HS-27A (cell line): ENCODE results near the gene GRID1.

Experiments used
- DNase-seq: peaks from one replicate; pipeline ENCODE4 v3.0.0-alpha.2; 2012; ENCODE audit warnings: low read depth, missing footprints

Gene GRID1

GRCh38 chr10:85922356-85923129 lies 444.1 kb downstream of the GRID1 start:
- DNase-seq: no peak

DNA sequence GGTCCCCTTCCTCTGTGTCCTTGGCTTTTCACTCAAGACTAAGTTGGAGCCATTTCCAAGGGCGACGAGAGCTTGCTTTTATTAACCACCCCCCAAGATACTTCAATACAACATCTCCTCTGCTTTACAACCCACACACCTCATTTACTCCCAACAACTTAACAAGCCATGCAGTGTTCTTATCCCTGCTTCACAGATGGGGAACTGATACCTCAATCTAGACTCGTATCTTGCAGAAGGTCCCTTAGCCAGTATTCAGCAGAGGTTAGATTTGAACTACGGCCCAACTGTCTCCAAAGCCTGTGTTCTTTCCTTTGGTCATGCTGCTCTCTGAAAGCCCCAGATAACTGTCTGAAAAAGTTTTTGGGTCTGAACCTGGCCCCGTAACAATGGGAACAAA lies 444.8 kb downstream of the GRID1 start:
- DNase-seq: no peak

GRCh38 chr10:85920311-85920710 lies 446.3 kb downstream of the GRID1 start:
- DNase-seq: no peak

- DNase-seq: no peak
Measured at GRCh38 chr10:85919491-85920021, 447.0 kb downstream of the GRID1 start.

DNA sequence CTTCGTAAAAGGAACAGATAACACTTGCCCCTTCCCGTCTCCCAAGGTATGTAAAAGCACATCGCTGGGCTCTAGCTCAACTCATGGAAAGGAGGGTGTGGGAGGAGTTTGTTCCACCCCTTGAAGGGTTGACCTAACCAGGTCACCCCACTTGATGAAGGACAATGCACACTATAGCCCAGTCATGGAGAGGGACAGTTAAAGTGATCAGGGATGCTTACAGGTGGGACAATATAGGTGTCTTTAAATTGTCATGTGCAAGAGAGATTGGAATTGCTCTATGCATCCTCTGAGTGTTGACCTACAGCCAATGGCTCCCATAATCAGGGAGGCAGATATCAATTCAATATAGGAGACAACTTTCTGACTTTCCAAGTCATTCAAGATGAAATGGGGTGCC lies 448.2 kb downstream of the GRID1 start:
- DNase-seq: no peak

- DNase-seq: no peak
Measured at GRCh38 chr10:85917601-85918000, 449.0 kb downstream of the GRID1 start.

GRCh38 chr10:85916994-85917573 lies 449.5 kb downstream of the GRID1 start:
- DNase-seq: no peak

- no peak for DNase-seq
Measured at GRCh38 chr10:85916286-85916685, 450.3 kb downstream of the GRID1 start.

- no peak for DNase-seq
Measured at GRCh38 chr10:85915245-85915846, 451.2 kb downstream of the GRID1 start.

- DNase-seq: no peak
Measured at GRCh38 chr10:85914720-85915119, 451.9 kb downstream of the GRID1 start.

- DNase-seq: no peak
Measured at GRCh38 chr10:85908462-85908861, 458.1 kb downstream of the GRID1 start.

DNA sequence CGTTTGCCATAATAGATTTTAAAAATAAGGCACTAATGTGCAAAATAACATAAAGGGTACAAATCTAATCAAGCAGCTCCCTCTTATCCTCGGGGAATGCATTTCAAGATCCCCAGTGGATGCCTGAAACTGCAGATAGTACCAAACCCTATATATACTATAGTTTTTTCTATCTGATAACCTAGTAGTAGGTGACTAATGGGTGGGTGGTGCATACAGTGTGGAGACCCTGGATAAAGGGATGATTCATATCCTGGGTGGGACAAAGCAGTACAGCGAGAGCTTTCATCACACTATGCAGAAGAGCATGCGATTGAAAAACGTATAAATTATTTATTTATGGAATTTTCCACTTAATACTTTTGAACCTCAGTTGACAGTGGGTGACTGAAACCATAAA lies 464.5 kb downstream of the GRID1 start:
- DNase-seq: no peak

DNA sequence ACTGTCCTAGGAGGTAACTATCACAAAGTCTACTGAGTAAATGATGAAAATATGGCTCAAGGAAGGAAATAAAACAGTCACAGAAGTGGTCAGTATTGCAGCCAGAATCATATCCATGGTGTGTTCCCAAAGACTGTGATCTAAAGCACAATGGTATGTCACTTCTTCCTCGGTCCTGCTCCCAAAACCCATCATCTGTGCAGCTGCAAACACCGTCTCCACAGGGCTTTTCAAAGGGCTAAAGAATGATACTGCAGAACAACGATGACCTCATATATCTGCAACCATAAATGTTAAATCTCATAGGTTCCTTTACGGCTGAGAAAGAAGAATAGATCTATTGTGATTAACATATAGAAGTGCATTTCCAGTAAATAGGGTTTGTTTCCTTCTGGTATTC lies 465.0 kb downstream of the GRID1 start:
- DNase-seq: no peak

DNA sequence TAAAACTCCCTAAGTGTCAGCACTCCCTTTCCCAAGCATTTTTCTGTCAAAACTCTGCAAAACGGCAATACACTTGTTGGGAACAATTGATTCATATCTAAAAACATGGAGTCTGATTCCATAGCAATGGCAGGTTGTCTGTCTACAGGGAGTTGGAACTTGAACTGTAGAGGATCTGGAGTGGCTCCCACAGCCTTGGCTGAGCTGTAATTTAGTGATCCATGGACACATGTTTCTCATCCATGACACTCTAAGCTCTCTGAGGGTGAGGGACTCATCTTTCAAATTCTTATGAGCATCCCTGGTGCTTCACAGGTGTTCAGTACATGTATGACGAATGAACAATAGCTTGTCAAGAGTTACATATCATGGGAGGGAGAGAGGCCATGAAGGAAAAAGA lies 466.1 kb downstream of the GRID1 start:
- DNase-seq: no peak

DNA sequence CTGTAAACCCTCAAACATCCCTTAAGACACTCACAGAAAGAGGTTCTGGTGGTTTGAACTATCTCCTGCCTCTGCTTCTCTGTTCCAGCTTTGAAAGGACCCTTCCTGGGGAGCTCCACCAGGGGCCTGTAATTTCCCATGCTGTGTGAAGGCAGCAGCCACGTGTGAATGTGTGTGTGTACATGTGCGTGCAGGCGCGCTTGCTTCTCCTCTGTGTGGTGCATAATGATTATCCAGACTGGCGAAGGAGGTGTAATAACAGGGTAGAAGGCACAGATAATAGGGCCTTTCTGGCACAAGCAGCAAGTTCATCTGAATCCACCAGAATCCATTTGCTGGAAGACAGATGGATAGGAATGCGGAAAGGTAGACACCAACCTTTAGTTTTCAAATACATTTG lies 466.5 kb downstream of the GRID1 start:
- no peak for DNase-seq

DNA sequence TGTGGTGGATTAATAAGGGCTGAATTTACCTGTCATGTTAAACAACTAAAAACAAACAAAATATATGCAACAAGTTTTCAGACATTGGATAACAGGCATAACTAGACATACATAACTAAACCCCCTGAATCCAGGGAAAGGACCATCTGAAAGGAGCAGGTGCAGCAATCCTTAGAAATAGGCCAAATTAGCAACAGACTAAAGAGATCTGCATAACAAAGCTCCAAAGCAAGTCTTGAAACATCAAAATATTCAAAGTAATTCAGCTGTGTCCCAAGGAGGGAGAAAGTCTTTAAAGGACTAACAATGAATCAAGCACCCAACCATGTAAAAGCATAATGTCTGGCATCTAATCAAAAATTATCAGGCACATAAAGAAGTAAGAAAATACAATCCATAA lies 475.1 kb downstream of the GRID1 start:
- DNase-seq: no peak

- DNase-seq: no peak
Measured at GRCh38 chr10:85888559-85888958, 478.0 kb downstream of the GRID1 start.

DNA sequence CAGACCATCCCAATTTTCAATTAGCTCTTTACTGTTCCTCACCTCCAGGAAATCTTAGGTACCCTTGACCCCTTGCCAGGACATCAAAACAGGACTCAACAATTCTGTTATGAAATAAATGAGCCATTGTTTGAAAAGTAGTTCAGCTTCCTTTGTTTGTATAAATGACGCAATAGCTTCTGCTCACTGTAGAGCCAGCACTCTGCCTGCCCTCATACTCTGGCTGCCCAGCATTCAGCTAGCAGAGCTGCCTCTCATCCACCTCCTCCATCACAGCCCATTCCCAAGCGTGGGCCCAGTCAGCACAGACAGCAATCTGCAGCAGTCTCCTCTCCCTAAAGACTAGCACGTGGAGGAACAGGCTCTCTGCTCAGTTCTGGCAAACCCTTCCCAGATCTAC lies 478.6 kb downstream of the GRID1 start:
- no peak for DNase-seq

DNA sequence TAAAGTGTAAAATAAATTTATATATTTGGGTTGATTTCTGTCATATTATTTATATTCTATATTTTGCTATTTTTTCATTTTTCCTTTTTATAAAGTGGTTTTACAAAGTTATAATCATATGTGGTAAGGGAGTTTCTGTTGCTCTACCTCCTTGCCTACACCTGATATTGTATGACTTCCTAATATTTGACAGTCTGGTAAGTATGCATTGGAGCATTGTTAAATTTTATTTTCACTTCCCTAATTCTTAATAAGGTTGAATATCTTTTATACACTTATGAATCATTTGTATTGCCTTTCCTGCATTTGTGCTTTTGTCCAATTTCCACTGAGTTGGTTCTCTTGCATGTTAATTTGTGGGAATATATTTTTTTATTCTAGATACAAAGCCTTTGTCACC lies 492.4 kb downstream of the GRID1 start:
- no peak for DNase-seq

DNA sequence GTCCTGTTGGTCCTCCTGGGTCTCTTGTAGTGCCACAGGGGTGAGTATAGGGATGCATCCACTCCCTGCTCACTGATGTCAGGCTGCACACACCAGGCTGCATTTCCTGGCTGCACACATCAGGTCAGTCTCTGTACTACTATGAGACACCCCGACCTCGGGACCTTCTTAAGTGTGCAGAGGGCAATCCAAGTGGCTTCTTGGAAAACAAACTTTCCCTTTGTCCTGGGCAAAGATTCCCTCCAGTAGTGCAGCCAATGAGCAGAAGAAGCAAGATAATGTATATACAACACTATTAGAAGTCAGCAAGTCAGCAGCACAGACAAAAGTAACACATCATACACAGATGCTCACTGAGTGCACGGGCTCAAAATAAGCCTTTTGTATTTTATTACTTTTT lies 493.5 kb downstream of the GRID1 start:
- DNase-seq: no peak

DNA sequence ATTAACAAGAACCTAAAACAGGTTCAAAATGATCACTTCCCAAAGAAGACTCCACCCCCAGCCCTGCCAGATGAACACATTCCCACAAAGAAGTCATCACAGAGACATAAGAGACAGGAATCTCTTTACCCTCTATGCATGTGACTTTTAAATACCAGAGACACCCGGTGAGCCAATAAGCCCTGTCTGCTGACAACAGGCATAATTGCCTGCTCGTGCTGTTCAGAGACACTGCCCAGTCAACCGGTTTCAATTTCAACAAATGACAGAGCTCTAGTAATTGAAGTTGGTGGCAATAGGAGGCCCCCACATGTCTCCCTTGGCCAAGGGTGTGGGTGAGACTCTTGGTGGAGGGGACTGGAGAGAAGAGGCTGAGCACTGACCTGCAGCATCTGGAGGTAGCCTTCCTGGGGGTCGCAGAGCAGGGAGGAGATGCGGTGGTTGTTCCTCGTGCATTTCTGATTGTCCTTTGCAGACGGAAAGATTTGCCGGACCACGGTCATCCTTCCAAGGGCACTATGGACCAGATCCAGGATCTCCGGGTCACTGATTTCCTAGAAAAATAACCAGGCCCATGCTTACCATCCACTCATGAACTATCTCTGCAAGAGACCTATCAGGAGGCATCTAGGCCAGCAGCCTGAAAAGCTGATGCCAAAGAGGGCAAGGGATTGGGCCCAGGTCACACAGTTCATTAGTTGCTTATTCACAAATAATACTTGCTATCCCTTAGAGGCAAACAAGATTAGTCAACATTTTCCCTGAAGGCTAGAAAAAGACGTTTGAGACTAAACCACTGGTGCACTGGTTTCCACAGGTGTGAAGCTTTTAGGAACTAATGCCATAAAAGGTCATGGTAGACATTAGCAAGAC lies 497.7 kb downstream of the GRID1 start:
- DNase-seq: no peak

DNA sequence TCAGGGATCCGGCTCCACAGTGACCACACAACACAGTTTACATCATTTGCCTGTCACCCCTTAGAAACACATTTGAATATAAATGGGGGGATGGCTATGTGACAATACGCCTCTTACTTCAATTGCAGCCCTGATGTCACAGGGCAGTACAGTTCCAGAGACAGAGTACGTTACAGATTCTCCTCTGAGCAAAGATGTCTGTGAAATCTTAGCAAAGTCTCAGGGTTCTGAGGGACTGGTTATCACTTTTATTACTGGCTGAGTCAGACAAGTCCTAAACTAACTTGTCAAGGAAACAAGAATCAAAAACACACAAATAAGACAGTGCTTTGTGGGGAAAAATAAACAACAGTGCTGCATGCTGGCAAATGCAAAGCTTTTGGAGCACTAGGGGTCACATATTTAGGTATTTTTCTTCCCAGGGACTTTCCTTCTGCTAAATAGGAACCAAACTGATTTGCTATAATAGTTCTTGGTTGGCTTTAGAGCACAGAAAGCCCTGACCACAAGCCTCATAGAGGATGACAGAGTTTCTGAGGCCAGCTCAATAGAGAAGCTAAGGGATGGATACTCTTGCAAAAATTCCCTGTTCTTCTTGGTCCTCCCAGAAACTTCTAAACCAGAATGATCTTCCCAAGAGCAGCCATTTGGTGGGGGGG lies 501.6 kb downstream of the GRID1 start:
- no peak for DNase-seq
